Endothelial cell of umbilical vein (primary cell): ENCODE data around the gene CPTP. TPM values are rescaled to one million over a fixed set of nuclear protein-coding genes. Genes with fewer than 3 reads are reported as not detected.

Source experiments
- Bru-seq: library from RNA; stranded (reverse); fragments of 400-500 nt; gene quantifications from one replicate; lab custom pipeline; 2021; lab: Mats Ljungman, UMichigan
- BruChase-seq, 2 experiments: library from RNA; stranded (reverse); fragments of 400-500 nt; gene quantifications; one replicate each; lab custom pipeline; 2021; lab: Mats Ljungman, UMichigan
- BruUV-seq: library from RNA; stranded (reverse); fragments of 400-500 nt; replicated peaks from 2 replicates; lab custom pipeline; 2021; lab: Mats Ljungman, UMichigan
- CTCF ChIA-PET: fragments of 300-600, 350-600 bp; sonication (Branson Sonifier 250); formaldehyde crosslinking; loops from one replicate; lab custom pipeline; 2021; ENCODE audit warnings: antibody characterized with exemption, inconsistent platforms; lab: Charles Lee
- POLR2A ChIA-PET: fragments of 300-600, 350-600 bp; sonication (Branson Sonifier 250); formaldehyde crosslinking; loops from one replicate; lab custom pipeline; 2021; ENCODE audit warnings: antibody characterized with exemption, inconsistent platforms; lab: Charles Lee
- DNase-seq: peaks from one replicate; pipeline ENCODE4 v3.0.0-alpha.2; 2011; ENCODE audit warnings: low read depth, low spot score
- FAIRE-seq: peaks from 2 replicates; lab custom pipeline; 2011; peaks lifted over from hg19 to GRCh38; lab: Jason Lieb, UNC
- H2AFZ ChIP-seq: 2 replicates; pipeline ENCODE4 v1.6.0; 2012; ENCODE audit warnings: low read depth, low read length, control low read depth, inconsistent platforms
- H3K27ac ChIP-seq: 2 replicates; pipeline ENCODE4 v1.5.1; 2011; ENCODE audit warnings: low read depth, mild to moderate bottlenecking, control low read depth, low read length, moderate library complexity; ENCODE audit not compliant: insufficient read depth
- H3K27me3 ChIP-seq, 2 experiments: 2 replicates each; pipeline versions ENCODE4 v1.6.0 to v1.6.1; 2011; ENCODE audit warnings: low read length in 2 of 2, mixed read lengths in 1 of 2; ENCODE audit not compliant: control insufficient read depth in 2 of 2, insufficient read depth in 2 of 2
- H3K36me3 ChIP-seq, 2 experiments: 2 replicates in 1 of 2; 3 replicates in 1 of 2; pipeline ENCODE4 v1.5.1; 2011; ENCODE audit warnings: low read length in 2 of 2, mild to moderate bottlenecking in 1 of 2, moderate library complexity in 1 of 2; ENCODE audit not compliant: control insufficient read depth in 2 of 2, insufficient read depth in 2 of 2; ENCODE audit errors: extremely low read depth in 1 of 2
- H3K4me1 ChIP-seq: 3 replicates; pipeline ENCODE4 v1.5.1; 2011; ENCODE audit warnings: mild to moderate bottlenecking, low read length; ENCODE audit not compliant: control insufficient read depth, insufficient read depth; ENCODE audit errors: extremely low read depth
- H3K4me2 ChIP-seq: 2 replicates; pipeline ENCODE4 v1.6.1; 2011; ENCODE audit warnings: low read length, control low read depth, mixed read lengths; ENCODE audit not compliant: insufficient read depth
- H3K4me3 ChIP-seq, 3 experiments: fragments of 200-600 bp in 1 of 3; sonication (generic), shearing (Covaris generic) in 1 of 3; replicated peaks in 1 of 3; 2 replicates each; pipeline ENCODE4 v1.5.1; 2011 to 2016; ENCODE audit warnings: control low read depth in 3 of 3, low read length in 3 of 3, mild to moderate bottlenecking in 2 of 3, inconsistent platforms in 1 of 3, low read depth in 1 of 3, moderate library complexity in 1 of 3; ENCODE audit not compliant: insufficient read depth in 1 of 3
- H3K79me2 ChIP-seq: 2 replicates; pipeline ENCODE4 v1.6.0; 2012; ENCODE audit warnings: low read length, inconsistent platforms; ENCODE audit not compliant: control insufficient read depth, insufficient read depth
- H3K9ac ChIP-seq: replicated peaks from 2 replicates; pipeline ENCODE3; 2011; ENCODE audit warnings: low read length, control low read depth; ENCODE audit not compliant: insufficient read depth; ENCODE audit errors: extremely low read depth
- H3K9me1 ChIP-seq: replicated peaks from 3 replicates; pipeline ENCODE4 v1.6.0; 2011; ENCODE audit warnings: mild to moderate bottlenecking, low read length; ENCODE audit not compliant: control insufficient read depth, insufficient read depth; ENCODE audit errors: extremely low read depth
- H3K9me3 ChIP-seq: replicated peaks from 2 replicates; pipeline ENCODE4 v1.5.1; 2012; ENCODE audit warnings: low read length, inconsistent platforms; ENCODE audit not compliant: control insufficient read depth, insufficient read depth
- H4K20me1 ChIP-seq: replicated peaks from 2 replicates; pipeline ENCODE3; 2011; ENCODE audit warnings: mild to moderate bottlenecking, low read length; ENCODE audit not compliant: control insufficient read depth, insufficient read depth; ENCODE audit errors: extremely low read depth
- EZH2 ChIP-seq: IDR thresholded peaks from 2 replicates; pipeline ENCODE4 v1.6.1; 2012; ENCODE audit warnings: borderline replicate concordance, low read depth, mild to moderate bottlenecking, moderate library complexity, low read length, inconsistent platforms; ENCODE audit not compliant: severe bottlenecking
- FOS ChIP-seq: IDR thresholded peaks from 2 replicates; pipeline ENCODE4 v1.6.1; 2011; ENCODE audit warnings: mild to moderate bottlenecking, low read length, moderate library complexity, borderline replicate concordance; ENCODE audit not compliant: insufficient read depth
- GATA2 ChIP-seq: IDR thresholded peaks from 2 replicates; pipeline ENCODE4 v1.7.0; 2011; ENCODE audit warnings: low read depth, mild to moderate bottlenecking, moderate library complexity, mixed read lengths, low read length; ENCODE audit not compliant: insufficient read length, insufficient read depth
- JUN ChIP-seq: IDR thresholded peaks from 2 replicates; pipeline ENCODE4 v1.6.1; 2011; ENCODE audit warnings: borderline replicate concordance, low read depth; ENCODE audit not compliant: insufficient read length, insufficient read depth
- MYC ChIP-seq: IDR thresholded peaks from one replicate; pipeline ENCODE4 v1.6.1; 2011; ENCODE audit warnings: mild to moderate bottlenecking, low read depth, low read length
- POLR2A ChIP-seq: IDR thresholded peaks from 2 replicates; pipeline ENCODE4 v1.6.1; 2012; ENCODE audit warnings: low read depth, mild to moderate bottlenecking, control low read depth, low read length
- POLR2AphosphoS5 ChIP-seq: IDR thresholded peaks from 2 replicates; pipeline ENCODE4 v1.6.1; 2012; ENCODE audit warnings: low read depth, mild to moderate bottlenecking, control low read depth, low read length, moderate library complexity; ENCODE audit not compliant: insufficient read depth
- dilution Hi-C: fragments of 300-500 bp; cut with MboI; formaldehyde crosslinking; loops from one replicate; pipeline ENCODE4 v1.15.0; 2019; ENCODE audit warnings: low sequenced_read_pairs; ENCODE audit not compliant: extremely low pct_ligation_motif_present
- intact Hi-C: fragments of 100-400 bp; cut with micrococcal nuclease; formaldehyde crosslinking; loops from one replicate; pipeline ENCODE4 v1.10.0; 2022
- long read RNA-seq: library from polyadenylated mRNA; stranded (forward); transcript quantifications from one replicate; pipeline ENCODE4 v2.0.0, GENCODE V29; 2021
- polyA minus RNA-seq, 3 experiments: library from RNA; depleted of rRNA, polyadenylated mRNA; stranded (reverse); fragments of >200 nt; gene quantifications; 1 replicate in 1 of 3; 2 replicates in 2 of 3; pipeline ENCODE4 v1.2.3, GENCODE V29; 2011
- polyA plus RNA-seq, 4 experiments: library from polyadenylated mRNA; depleted of rRNA in 3 of 4; stranded (reverse) in 3 of 4; unstranded in 1 of 4; fragments of >200 nt; gene quantifications; 2 replicates each; pipeline versions ENCODE4 v1.2.1 to v1.2.3, GENCODE V29; 2011 to 2012; ENCODE audit warnings: missing spikeins in 1 of 4
- total RNA-seq: library from RNA; stranded (reverse); gene quantifications from 2 replicates; pipeline ENCODE4 v1.2.3, GENCODE V29; 2021
- TF ChIP-seq, protein P1 (sequence below), 2 donors: IDR thresholded peaks; 1 replicate in 1 of 2; 2 replicates in 1 of 2; pipeline ENCODE4 v1.5.1; 2011; ENCODE audit warnings: low read length in 2 of 2, mild to moderate bottlenecking in 2 of 2, moderate library complexity in 2 of 2, control low read depth in 1 of 2, inconsistent platforms in 1 of 2, low read depth in 1 of 2; ENCODE audit not compliant: insufficient read depth in 1 of 2; ENCODE audit errors: extremely low read depth in 1 of 2
- TF ChIP-seq, protein P2 (sequence below): IDR thresholded peaks from 2 replicates; pipeline ENCODE4 v1.6.1; 2011; ENCODE audit not compliant: insufficient read depth, insufficient read length

CPTP gene
- total RNA-seq (25.1 and 29.5 TPM in 2 replicates), polyA plus RNA-seq (20.9 and 29.6 TPM in 2 replicates), polyA minus RNA-seq (6.5 and 10.8 TPM in 2 replicates), Bru-seq, nascent RNA (percentile 49 among the genes with signal in this experiment), BruChase-seq, experiment 1, labeled RNA remaining after a 6-hour chase (percentile 66 among the genes with signal in this experiment), BruChase-seq, experiment 2, labeled RNA remaining after a 2-hour chase (percentile 67 among the genes with signal in this experiment)
- 11.7 and 19.1 TPM in 2 replicates for polyA plus RNA-seq (2011; cell fraction: cytosol; rRNA removed)
- 6.7 and 8.2 TPM in 2 replicates for polyA plus RNA-seq (2011; cell fraction: nucleus; rRNA removed)
- polyA plus RNA-seq (2012), result 10.1 and 15.4 TPM in 2 replicates
- 36.8 TPM for polyA minus RNA-seq (2011; cell fraction: cytosol; rRNA and poly(A)+ RNA removed)
- polyA minus RNA-seq (2011; cell fraction: nucleus; rRNA and poly(A)+ RNA removed), result 7.1 and 11.4 TPM in 2 replicates
- long read RNA-seq, transcript CPTP-201 (3 exons, 2,190 nt), result major isoform, 46 of 59 reads
- long read RNA-seq, transcript CPTP-202 (2 exons, 1,101 nt), result minor isoform, 10 of 59 reads
- long read RNA-seq, partial matches to known transcripts, result 3 of 59 reads
- long read RNA-seq, other reads (novel, unspliced or antisense), result 0 of 59 reads

DNA sequence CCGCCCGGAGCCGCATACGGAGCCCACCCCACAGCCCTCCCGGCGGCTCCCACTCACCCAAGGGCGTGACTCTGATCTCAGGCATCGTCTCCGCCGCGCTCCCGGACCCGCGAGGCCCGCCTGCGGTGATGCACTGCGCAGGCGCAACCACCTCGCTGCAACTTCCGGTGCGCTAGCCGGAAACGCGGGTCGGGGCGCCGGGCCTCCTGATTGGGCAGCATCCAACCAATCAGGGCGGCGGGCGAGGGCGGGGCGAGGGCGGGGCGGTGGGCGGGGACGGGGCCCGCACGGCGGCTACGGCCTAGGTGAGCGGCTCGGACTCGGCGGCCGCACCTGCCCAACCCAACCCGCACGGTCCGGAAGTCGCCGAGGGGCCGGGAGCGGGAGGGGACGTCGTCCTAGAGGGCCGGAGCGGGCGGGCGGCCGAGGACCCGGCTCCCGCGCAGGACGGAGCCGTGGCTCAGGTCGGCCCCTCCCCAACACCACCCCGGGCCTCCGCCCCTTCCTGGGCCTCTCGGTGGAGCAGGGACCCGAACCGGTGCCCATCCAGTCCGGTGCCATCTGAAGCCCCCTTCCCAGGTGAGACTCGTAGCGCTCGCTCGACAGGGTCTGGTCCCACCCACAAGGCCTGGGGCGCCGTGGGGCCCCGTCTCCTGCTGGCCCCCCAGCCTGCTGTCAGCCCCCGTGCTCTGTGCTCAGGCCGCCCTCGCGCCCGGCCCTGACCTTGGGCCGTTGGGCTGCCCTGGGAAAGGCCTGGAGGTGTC, at the start of gene CPTP, which contains the start of gene INTS11:
CPTP (plus strand) TSS at position 279 of the 764 bp plus-strand sequence. CDS start 2,109 bp downstream, outside the sequence.
INTS11 (minus strand) TSS at position 137 of the 764 bp plus-strand sequence; CDS start at position 85, 52 bp downstream.
- DNase-seq (peak; percentile 89), FAIRE-seq (peak; percentile 87)
- Histone ChIP-seq H3K36me3 (peaks cover 0 to 19% of the 10 kb centered on the region in 2 experiments), H3K4me2 (peak within 1 kb of the TSS; percentile 74), H3K79me2 (peaks cover 53% of the 10 kb centered on the region), H4K20me1 (peaks cover 2% of the 10 kb centered on the region), H3K9ac (peak within 1 kb of the TSS; percentile 88), H3K27me3 (no peaks in the 10 kb centered on the region), H2AFZ (peak within 1 kb of the TSS; percentile 76), H3K4me3 (peak within 1 kb of the TSS; percentile 71 to 97 (median 84)), H3K9me1 (no peaks in the 10 kb centered on the region), H3K4me1 (peaks cover 13% of the 10 kb centered on the region), H3K27ac (peak within 1 kb of the TSS; percentile 61), H3K9me3 (no peaks in the 10 kb centered on the region)
- intact Hi-C loops, result loop anchor here (2.0 kb wide), 2 partner anchors 16 to 50 kb away; partner anchors contain the start of genes AURKAIP1 and PUSL1
- dilution Hi-C loops, result no loop called here
- ChIA-PET CTCF (no interaction called here), POLR2A (no interaction called here)
- BruUV-seq, result no TSS peak
- TF ChIP-seq, protein P1, sequence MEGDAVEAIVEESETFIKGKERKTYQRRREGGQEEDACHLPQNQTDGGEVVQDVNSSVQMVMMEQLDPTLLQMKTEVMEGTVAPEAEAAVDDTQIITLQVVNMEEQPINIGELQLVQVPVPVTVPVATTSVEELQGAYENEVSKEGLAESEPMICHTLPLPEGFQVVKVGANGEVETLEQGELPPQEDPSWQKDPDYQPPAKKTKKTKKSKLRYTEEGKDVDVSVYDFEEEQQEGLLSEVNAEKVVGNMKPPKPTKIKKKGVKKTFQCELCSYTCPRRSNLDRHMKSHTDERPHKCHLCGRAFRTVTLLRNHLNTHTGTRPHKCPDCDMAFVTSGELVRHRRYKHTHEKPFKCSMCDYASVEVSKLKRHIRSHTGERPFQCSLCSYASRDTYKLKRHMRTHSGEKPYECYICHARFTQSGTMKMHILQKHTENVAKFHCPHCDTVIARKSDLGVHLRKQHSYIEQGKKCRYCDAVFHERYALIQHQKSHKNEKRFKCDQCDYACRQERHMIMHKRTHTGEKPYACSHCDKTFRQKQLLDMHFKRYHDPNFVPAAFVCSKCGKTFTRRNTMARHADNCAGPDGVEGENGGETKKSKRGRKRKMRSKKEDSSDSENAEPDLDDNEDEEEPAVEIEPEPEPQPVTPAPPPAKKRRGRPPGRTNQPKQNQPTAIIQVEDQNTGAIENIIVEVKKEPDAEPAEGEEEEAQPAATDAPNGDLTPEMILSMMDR (IDR thresholded peaks at IDR 0.05; ENCODE audit: extremely low read depth in 1 of 2, insufficient read depth in 1 of 2, low read depth in 1 of 2, low read length in 2 of 2), result no peak
- no peak for TF ChIP-seq JUN
- TF ChIP-seq MYC, result no peak
- no peak for TF ChIP-seq FOS
- TF ChIP-seq EZH2, result no peak
- TF ChIP-seq POLR2AphosphoS5, result peak; percentile 79
- TF ChIP-seq GATA2, result no peak
- TF ChIP-seq, protein P2, sequence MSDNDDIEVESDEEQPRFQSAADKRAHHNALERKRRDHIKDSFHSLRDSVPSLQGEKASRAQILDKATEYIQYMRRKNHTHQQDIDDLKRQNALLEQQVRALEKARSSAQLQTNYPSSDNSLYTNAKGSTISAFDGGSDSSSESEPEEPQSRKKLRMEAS, result no peak
- peak; percentile 81 for TF ChIP-seq POLR2A
